HG02678 (cell line): Measurements from ENCODE around the gene ZFYVE26.
"Not testable (repeated sequence)": the region's sequence is repeated elsewhere in the genome, so short reads cannot be mapped to it uniquely, and the experiment has no call there.

Source experiments
- ATAC-seq: cut with Tn5 transposase; IDR thresholded peaks from one replicate; pipeline ENCODE4 v1.9.1; 2021; ENCODE audit warnings: mild to moderate bottlenecking, moderate library complexity; ENCODE audit not compliant: unreplicated experiment

Gene ZFYVE26

GRCh38 chr14:67816326-67817002 is at the start of gene ZFYVE26:
Gene ZFYVE26, minus strand, starts transcription at chr14:67816590. Its CDS starts 627 bp downstream, at chr14:67815963.
- ATAC-seq, result peak; percentile 82

DNA sequence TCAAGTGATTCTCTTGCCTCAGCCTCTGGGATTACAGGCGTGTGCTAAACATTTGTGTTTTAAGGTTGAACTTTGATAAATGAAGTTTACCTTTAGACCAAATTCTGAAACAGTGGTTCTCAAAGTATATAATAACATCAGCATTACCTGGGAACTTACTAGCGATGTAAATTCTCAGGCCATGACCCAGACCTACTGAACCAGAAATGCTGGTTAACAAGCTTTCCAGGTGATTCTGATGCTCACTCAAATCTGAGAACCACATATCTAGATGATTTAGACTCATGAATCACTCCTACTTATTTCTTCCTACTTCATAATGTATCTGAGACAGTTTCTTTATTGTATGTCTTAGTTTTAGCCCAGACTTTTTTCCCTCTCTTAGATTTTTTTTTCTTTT is 46.8 kb upstream of the ZFYVE26 start:
- no peak for ATAC-seq

DNA sequence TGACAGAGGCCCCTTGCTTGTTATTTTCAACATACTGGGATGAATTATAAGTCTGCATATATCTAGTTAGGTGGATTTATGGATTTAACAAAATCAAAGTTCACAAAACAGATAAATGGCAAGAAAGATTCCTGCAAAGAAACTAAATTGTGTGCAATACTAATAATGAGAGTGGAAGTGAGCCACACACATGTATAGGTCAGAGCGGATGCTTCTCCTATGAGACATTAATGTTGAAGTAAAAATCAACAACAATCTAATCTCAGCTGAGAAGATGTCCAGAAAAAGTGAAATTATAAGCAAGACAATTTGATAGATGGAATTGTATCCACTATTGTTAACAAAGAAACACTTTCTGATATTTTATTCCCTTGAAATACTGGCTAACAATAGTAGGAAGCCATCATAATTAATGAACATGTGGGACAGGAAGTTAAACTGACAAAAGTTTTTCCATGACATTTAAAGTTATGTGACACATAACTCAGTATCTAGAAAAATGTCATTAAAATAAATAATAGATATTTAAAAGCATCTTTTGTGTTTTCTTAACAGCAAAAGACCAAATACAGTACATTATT is 42.9 kb upstream of the ZFYVE26 start:
- no peak for ATAC-seq

DNA sequence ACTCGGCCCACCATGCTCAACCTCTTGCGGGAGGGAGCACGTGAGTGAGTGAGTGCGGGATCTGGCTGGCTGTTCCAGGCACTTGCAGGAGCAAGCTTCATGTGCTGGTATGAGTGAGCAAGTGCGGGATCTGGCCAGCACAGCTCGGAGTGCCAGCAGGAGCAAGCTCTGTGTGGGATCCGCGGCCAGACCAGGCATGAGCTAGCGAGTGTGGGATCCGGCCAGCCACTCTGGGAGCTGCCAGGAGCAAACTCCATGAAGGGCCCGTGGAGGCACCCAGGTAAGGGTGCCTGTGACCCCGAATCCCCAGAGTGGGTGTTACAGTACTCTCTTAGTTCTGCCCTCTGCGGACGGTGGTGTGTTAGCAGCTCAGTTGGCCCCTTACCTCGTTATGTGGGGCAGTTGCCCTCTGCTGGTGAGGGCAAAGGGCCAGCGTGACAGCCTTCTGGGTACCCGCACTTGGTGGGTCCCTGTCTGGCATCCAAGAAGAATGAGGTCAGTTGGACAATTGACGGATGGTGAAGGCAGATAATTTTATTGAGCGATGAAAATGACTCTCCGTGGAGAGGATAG is 41.5 kb upstream of the ZFYVE26 start:
- ATAC-seq, result no peak

DNA sequence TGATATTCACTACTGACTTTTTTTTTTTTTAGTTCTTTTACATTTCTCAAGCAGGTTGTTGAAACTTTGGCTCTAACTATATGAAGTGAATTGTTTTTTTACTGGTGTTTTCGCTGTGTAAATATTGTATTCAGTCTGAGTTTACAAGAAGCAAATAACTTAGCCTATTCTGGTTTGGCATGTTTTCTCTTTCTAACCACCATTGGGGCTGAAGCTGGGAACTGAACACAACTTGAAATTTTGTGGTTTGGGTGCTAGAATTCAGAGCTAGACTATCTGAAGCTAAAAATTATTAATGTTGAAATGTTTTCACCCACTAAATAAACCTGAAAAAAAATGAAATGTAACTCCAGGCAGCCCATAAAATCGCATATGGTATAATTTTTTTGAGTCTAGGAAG is 40.4 kb upstream of the ZFYVE26 start:
- ATAC-seq, result no peak

DNA sequence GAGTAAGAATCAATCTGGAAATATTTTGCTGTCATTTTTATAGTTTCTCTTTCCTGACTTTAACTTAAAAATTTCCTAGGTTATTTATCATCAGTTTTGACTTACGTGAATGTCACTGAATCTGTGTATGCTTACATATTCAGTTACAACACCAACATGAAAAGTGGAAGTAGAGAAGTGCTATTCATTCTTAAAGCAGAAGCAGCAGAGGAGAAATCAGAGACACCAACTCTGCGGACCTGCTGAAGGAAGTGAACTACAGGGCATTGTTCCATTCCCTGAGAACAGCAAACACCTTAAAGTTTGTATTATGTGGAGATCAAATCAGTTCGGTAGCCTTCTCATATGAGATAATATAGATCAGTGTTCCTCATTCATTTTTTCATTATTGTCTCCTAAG is 37.3 kb upstream of the ZFYVE26 start:
- no peak for ATAC-seq

DNA sequence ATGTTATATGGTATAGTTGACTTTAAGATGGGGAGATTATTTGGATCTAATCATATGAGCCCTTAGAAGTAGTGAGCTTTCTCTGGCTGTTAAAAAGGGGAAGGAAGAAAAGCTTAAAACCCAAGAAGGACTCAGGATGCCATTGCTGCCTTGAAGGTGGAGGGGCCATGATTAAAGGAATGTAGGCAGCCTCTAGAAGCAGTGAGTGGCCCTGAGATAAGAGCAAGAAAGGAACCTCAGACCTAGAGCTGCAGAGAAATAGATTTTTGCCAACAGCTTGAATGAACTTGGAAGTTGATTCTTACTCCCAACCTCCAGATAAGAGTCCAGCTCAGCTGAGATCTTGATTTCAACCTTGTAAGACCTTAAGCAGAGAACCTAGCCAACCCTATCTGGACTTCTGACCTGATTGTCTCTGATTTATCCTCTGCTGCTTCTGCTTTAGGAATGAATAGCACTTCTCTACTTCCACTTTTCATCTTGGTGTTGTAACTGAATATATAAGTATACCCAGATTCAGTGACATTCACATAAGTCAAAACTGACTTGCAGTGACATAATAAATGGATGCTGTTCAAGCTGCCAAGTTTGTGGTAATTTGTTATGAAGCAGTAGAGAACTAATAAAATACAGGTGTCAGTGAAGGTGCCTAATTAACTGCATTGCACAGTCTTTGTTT is 36.7 kb upstream of the ZFYVE26 start:
- no peak for ATAC-seq

GRCh38 chr14:67851785-67852410 is 35.5 kb upstream of the ZFYVE26 start:
- ATAC-seq, result no peak

DNA sequence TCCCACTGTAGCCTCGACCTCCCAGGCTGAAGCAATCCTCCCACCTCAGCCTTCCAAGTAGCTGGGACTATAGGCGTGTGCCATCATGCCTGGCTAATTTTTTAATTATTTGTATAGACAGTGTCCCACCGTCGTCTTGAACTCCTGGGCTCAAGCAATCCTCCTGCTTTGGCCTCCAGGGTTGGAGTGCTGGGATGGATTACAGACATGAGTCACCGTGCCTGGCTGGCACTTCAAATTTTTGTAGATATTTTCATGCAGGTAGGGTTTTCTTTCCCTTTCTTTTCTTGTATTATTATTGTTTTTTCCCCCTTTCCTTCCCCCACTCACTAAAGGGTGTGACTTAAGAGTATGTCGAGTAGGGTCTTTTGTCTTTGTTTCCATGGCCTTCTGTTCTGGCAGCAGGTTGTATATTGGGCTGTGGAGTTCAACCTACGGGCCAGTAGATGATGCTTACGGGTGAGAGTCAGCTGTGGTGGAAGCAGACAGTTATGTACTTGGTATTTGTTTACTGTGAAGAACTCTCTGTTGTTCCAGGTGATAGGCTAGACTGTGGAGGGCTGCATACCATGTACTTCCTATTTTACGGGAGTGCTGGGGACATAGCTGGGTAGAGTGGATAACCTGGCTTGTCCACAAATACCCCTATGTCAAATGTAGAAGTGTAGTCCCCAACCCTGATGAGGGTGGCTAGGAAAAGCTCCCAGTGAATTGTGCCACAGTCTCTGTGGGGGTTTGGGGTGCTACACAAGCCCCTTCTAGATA is 33.9 kb upstream of the ZFYVE26 start:
- no peak for ATAC-seq

DNA sequence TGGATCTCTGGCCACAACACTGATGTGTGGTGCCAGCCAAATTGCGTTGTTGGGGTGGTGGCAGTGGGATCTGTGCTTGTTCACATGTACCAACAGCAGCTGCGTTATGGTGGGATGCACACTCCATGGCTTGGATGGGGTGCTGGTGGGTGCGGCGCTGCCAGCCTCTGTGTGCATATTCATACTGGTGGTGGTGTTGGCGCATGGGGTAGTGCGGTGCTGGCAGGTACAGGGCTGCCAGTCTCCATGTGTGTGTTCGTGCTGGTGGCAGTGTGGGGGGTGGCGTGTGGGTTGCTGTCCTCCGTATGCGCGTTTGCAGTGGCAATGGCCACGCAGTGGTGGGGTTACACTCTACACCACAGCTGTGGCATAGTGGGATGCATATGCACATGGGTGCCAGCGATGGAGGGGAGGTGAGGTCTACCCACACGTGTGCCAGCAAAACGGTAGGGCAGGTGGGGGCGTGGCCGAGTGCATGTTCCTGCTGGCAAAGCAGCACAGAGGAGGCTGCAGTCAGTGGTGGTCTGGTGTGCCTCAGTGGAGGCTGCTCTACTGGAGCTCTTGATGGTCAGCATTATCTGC is 29.7 kb upstream of the ZFYVE26 start:
- no peak for ATAC-seq

- ATAC-seq, result no peak
Measured at GRCh38 chr14:67837011-67837624, 20.7 kb upstream of the ZFYVE26 start.

- no peak for ATAC-seq
Measured at GRCh38 chr14:67835596-67835995, 19.2 kb upstream of the ZFYVE26 start.

- no peak for ATAC-seq
Measured at GRCh38 chr14:67833403-67833802, 17.0 kb upstream of the ZFYVE26 start.

DNA sequence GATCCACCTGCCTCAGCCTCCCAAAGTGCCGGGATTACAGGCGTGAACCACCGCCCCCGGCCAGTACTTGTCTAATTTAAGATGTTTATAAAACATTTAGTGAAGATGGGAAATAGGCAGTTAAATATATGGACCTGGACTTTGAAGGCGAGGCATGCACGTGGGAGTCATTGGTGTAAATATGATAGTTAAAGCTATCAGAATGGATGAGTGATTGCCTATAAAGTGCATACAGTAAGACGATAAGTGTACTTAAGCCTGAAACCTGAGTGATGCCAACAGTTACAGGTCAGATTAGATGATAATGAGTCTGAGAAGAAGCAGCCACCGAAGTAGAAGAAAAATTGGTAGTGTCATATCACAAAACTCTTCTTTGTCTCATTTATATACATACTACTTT is 14.7 kb upstream of the ZFYVE26 start:
- ATAC-seq, result no peak

DNA sequence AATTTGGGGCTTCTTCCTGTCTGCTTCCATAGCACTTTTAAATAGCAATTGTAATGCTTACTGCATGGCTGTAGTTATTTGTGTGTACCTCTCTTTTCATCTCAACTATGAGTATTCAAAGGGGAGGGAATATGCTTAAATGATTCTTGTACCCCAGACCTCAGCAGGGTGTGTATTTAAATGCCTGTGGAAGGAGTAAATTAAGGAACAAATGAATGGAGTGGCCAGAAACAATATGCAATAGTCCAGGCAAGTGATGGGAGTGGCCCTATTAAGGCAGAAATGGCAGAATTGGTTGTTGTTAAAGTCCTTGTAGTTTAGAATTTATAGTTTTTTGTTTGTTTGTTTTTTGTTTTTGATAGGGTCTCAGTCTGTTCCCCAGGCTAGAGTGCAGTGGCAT is 4.7 kb upstream of the ZFYVE26 start:
- no peak for ATAC-seq

DNA sequence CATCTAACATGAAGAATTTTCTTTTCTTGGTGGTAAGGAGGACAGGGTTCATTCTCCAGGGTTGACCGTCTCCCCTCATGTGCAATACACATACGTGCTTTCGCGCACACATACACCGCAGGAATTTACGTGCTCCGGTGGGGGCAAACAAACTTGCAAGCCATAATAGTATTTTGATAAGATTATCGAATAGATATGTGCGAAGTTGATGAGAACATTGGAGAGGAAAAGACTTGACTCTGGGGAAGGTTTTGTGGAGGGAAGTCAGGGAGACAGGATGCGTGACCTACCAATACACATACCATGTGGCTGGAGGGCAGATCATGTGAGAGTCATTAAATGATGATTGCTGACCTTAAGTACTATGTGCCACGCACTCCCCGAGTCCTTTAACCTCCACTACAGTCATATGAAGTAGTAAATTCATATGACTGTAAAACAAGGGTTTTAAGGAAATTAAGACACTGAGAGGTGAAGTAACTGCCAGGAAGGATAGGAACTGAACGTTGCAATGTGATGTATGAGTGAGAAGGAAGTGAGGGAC is 4.1 kb upstream of the ZFYVE26 start:
- no peak for ATAC-seq

DNA sequence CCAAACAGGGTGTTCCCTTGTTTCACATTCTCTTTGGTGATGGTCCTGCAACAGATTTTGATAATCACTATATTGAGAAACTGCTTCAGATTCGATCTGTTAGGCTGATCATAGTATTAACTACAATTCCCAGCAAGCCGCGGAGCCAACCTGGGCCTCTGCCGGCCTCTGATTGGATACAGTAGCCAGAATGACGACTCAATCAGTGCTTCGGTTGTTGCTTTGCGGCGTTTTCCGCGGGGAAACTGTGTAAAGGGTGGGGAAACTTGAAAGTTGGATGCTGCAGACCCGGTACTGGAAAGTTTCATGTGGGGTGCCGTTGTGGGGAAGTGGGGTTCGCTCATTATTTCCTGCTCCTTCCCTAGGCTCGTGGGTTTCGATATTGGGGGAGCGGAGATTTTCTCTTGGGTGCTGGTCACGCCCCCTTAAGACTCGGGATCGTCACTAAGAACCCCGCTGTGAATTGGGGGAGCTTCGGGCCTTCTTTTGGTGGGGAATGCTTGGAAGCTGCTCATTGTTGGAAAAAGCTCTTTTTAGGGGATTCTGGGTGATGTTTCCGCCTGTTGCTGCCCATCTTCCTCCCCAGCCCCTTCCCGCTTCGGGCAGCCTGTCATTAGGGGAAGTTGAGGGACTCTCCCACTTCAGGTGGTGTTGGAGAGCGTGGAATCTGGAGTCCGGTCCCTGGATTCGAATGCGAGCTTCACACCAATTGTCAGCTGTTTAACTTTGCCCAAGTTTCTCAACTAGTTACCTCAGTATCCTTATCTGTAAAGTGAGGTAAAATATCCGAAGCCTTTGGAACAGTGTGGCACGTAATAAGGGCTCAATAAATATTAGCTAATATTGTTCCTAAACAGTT is 3.4 kb upstream of the ZFYVE26 start, which contains the start of gene RAD51B:
TSS of gene RAD51B (plus strand) at position 217 of the 859 bp plus-strand sequence.
- peak; percentile 66 for ATAC-seq

GRCh38 chr14:67818476-67818875 is 2.1 kb upstream of the ZFYVE26 start:
- not testable (repeated sequence) for ATAC-seq
